PFSK-1 (cell line): Measurements from ENCODE around the gene KLHL21.

Experiments used
- SIN3A ChIP-seq: IDR thresholded peaks from 2 replicates; pipeline ENCODE4 v1.6.1; 2012; ENCODE audit warnings: mild to moderate bottlenecking, low read length, moderate library complexity, borderline replicate concordance; ENCODE audit not compliant: insufficient read depth
- TF ChIP-seq, protein P1 (sequence below), 2 experiments: IDR thresholded peaks; 2 replicates each; pipeline versions ENCODE4 v1.6.1 to v1.8.0; 2011 to 2012; ENCODE audit warnings: low read depth in 2 of 2, low read length in 2 of 2, control low read depth in 1 of 2, inconsistent platforms in 1 of 2, mild to moderate bottlenecking in 1 of 2, moderate library complexity in 1 of 2; ENCODE audit not compliant: insufficient read depth in 1 of 2

DNA sequence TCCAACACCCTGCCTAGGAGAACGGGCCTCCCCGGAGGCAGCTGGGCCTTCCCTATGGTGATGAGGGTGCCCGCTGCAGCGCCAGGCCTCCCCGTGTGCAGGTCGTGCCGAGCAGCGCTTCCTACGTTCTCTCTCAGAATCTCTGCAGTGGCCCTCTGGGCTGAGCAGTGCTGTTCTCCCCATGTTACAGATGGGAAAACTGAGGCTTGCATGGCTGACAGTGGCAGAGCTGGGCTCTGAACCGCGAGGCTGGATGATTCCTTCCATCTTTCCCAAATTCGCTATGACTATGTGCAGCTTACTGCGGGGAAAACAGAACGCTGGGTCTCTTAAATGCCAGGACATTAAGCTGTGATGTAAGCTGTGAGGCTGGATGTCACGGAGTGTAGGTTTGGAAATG, 8.9 kb downstream of the KLHL21 start:
- no peak for TF ChIP-seq SIN3A
- TF ChIP-seq, protein P1, sequence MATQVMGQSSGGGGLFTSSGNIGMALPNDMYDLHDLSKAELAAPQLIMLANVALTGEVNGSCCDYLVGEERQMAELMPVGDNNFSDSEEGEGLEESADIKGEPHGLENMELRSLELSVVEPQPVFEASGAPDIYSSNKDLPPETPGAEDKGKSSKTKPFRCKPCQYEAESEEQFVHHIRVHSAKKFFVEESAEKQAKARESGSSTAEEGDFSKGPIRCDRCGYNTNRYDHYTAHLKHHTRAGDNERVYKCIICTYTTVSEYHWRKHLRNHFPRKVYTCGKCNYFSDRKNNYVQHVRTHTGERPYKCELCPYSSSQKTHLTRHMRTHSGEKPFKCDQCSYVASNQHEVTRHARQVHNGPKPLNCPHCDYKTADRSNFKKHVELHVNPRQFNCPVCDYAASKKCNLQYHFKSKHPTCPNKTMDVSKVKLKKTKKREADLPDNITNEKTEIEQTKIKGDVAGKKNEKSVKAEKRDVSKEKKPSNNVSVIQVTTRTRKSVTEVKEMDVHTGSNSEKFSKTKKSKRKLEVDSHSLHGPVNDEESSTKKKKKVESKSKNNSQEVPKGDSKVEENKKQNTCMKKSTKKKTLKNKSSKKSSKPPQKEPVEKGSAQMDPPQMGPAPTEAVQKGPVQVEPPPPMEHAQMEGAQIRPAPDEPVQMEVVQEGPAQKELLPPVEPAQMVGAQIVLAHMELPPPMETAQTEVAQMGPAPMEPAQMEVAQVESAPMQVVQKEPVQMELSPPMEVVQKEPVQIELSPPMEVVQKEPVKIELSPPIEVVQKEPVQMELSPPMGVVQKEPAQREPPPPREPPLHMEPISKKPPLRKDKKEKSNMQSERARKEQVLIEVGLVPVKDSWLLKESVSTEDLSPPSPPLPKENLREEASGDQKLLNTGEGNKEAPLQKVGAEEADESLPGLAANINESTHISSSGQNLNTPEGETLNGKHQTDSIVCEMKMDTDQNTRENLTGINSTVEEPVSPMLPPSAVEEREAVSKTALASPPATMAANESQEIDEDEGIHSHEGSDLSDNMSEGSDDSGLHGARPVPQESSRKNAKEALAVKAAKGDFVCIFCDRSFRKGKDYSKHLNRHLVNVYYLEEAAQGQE (IDR thresholded peaks at IDR 0.05; ENCODE audit: insufficient read depth in 1 of 2, low read depth in 2 of 2, low read length in 2 of 2): no peak
